HG02678 (cell line): ENCODE measurements around the gene TRIM49C.
"Not testable (repeated sequence)": the region's sequence is repeated elsewhere in the genome, so short reads cannot be mapped to it uniquely, and the experiment has no call there.

ENCODE experiments used
- ATAC-seq: cut with Tn5 transposase; IDR thresholded peaks from one replicate; pipeline ENCODE4 v1.9.1; 2021; ENCODE audit warnings: mild to moderate bottlenecking, moderate library complexity; ENCODE audit not compliant: unreplicated experiment

Gene TRIM49C

GRCh38 chr11:90030806-90031205 is at the start of gene TRIM49C:
Gene TRIM49C, plus strand, starts transcription at chr11:90031106. Its CDS starts 4,106 bp downstream, at chr11:90035212.
- ATAC-seq = not testable (repeated sequence)

DNA sequence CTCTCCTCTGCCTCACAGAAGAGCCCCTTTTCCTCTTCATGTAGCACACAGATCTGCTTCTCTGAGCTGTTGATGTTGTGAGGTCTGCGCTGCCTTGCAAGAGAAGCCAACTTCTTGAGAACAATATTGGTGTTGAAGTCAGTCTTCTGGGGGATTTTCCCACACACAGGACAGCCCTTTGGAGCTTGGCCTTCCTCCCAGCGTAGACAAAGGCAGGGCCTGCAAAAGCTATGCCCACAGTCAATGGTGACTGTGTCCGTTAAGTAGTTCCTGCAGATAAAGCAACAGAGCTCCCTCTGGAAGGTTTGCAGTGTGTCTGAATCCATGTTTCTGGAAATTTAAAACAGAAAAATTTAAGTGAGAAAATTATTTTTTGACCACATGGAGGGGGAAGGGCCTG is 6.7 kb upstream of the TRIM49C start:
- ATAC-seq = not testable (repeated sequence)

DNA sequence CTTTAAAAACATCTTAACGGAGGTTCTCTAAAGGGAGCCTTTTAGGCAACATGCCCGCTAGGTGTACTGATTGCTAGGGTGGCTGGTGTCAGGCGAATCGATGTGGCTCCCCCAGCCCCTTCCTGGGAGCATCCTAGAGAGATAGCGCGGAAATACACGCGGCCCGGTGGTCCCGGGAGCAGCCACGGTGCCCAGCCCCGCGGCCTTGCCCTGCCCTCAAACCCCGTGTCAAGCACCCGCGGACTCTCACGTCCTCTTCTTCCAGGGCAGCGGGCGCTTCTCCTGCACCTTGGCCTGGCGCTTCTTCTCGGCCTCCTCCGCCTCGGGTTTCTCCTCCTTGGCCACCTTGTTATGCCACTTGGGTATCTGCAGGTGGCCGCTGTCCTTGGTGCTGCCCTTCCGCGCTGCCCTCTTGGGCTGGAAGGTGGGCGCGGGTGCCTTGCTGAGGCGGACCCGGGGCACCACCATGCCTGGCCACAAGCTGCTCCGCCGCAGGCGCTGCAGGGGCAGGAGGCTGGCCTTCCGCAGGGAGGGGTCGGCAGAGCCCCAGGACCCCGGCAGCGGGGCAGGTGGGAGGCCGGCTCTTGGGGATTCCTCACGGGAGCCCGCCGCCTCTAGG is 20.8 kb downstream of the TRIM49C start:
- ATAC-seq = not testable (repeated sequence)

DNA sequence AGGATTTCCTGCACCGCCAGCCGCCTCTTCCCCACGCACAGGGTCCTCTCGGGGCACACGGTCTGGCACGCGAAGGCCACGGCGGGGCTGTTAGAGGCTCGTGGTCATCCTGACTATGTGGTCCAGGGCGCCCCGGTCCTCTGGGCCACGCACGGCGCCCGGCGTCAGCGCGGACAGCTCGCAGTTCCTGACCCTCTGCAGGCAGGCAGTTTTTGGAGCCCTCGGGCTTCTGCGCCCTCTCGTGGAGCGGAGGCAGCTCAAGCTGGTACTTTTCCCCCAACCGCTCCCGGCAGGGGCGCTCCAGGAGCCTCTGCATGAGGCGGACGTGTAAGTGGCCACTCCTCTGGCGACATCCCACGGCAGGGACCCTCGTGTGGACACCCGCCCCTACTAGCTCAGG is 21.4 kb downstream of the TRIM49C start:
- ATAC-seq = not testable (repeated sequence)

DNA sequence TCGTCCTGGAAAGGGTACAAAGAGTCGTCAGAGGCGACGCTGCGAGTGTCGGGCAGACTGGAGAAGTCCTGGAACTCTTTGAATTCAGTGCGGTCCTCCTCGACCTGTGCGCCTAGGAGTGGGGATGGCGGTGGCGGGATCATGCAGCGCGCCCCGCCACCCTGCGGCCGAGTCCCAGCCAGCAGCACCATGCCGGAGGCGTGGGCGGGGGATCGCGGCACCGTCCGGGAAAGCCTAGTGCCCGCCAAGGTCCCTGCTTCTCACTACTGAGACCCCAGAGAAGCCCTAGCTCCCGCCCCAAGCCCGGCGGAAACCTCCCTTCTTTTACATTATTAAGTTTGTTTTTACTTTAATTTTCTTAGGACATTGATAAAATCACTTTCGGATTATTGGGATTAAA is 22.6 kb downstream of the TRIM49C start:
- ATAC-seq = not testable (repeated sequence)

DNA sequence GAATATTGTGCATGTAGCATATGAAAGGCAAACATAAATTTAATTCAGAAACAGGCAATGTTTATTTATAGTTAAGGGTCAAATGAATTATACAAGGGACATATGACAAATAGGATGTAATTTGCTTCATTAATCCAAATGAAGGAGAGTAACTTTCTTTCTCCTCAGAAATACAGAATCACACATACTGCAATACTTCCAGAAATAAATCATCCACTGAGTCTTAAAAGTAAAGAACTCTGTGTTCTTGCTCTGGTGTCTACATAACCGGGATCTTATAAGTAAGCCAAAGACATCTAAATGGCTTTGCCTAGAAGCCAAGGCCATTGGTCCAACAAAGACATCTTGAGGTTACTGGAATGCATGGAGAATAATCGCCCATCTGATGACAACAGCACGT is 54.7 kb downstream of the TRIM49C start, which contains the start of gene UBTFL1:
Gene UBTFL1 (plus strand): TSS at position 301 of the 400 bp plus-strand sequence. CDS start 0 bp downstream, at position 301.
- not testable (repeated sequence) for ATAC-seq

GRCh38 chr11:90088731-90089130 is 57.8 kb downstream of the TRIM49C start:
- not testable (repeated sequence) for ATAC-seq
